ENCODE data around the gene EDRF1. TPM values are rescaled to one million over a fixed set of nuclear protein-coding genes. Genes with fewer than 3 reads are reported as not detected.

The EDRF1 gene
- total and polyA plus RNA-seq, 2 experiments from 2014 or later, result 25.0 to 48.8 TPM

- H3F3A ChIP-seq (replicated peaks; ENCODE audit: low read depth), result no peaks in the 10 kb centered on the region
- no peak overlapping the region for H3K27ac Mint-ChIP-seq
- DNase-seq (ENCODE audit: low spot score), result no peak
- H4K20me1 ChIP-seq (replicated peaks; ENCODE audit: insufficient read depth), result 0 out of 2 replicates have a peak, but pooled peaks cover 4% of the 10 kb centered on the region
- TF ChIP-seq EZH2phosphoT487 (IDR thresholded peaks at IDR 0.05; ENCODE audit: unreplicated experiment) (no peak), POLR2AphosphoS5 (IDR thresholded peaks at IDR 0.05; ENCODE audit: low read depth) (no peak), ETS1 (IDR thresholded peaks at IDR 0.05) (no peak), EZH2 (IDR thresholded peaks at IDR 0.05; ENCODE audit: low read depth, unreplicated experiment) (no peak), REST (IDR thresholded peaks at IDR 0.05; ENCODE audit: unreplicated experiment) (no peak), CREB1 (CRISPR knock-in tag; IDR thresholded peaks at IDR 0.05; ENCODE audit: low read depth) (no peak)
- no peak overlapping the region for H3K27ac ChIP-seq (ENCODE audit: low read depth)
- H3K9me2 ChIP-seq (ENCODE audit: insufficient read depth), result no peaks in the 10 kb centered on the region
- no peaks in the 10 kb centered on the region for H3K27me3 ChIP-seq (ENCODE audit: insufficient read depth)
- H3K79me2 ChIP-seq (replicated peaks; ENCODE audit: insufficient read depth), result peaks cover 9% of the 10 kb centered on the region; the same call in 1 of the 2 replicates
- H3K36me3 ChIP-seq (ENCODE audit: insufficient read depth), result peaks cover 86% of the 10 kb centered on the region
- no peaks in the 10 kb centered on the region for H3K4me1 ChIP-seq (ENCODE audit: insufficient read depth)
- no peak for ATAC-seq
- H3K27me3 Mint-ChIP-seq (ENCODE audit: insufficient read depth, low read depth, poor library complexity), result no peaks in the 10 kb centered on the region
- peaks cover 84% of the 10 kb centered on the region for H3K36me3 Mint-ChIP-seq (ENCODE audit: low read depth)
- H3K4me3 Mint-ChIP-seq, result no peak overlapping the region
- H3K9me3 Mint-ChIP-seq, result no peaks in the 10 kb centered on the region
- no peaks in the 10 kb centered on the region for H3K4me1 Mint-ChIP-seq
- no peak overlapping the region for H3K4me2 ChIP-seq
- H2AFZ ChIP-seq, result no peak overlapping the region
- no peak overlapping the region for H3K4me3 ChIP-seq
Observed at GRCh38 chr10:125726914-125727313, 7.4 kb downstream of the EDRF1 start.

GRCh38 chr10:125727436-125727835 lies 7.9 kb downstream of the EDRF1 start:
- ATAC-seq (no peak), DNase-seq (ENCODE audit: low spot score) (no peak)
- no peaks in the 10 kb centered on the region for H3K4me1 ChIP-seq (ENCODE audit: insufficient read depth)
- H3K27me3 Mint-ChIP-seq (ENCODE audit: insufficient read depth, low read depth, poor library complexity), result no peaks in the 10 kb centered on the region
- H3K4me2 ChIP-seq, result no peak overlapping the region
- H3K27ac ChIP-seq (ENCODE audit: low read depth), result no peak overlapping the region
- H3K36me3 ChIP-seq (ENCODE audit: insufficient read depth), result peaks cover 83% of the 10 kb centered on the region
- no peak overlapping the region for H3K4me3 ChIP-seq
- H3K27me3 ChIP-seq (ENCODE audit: insufficient read depth), result no peaks in the 10 kb centered on the region
- H3F3A ChIP-seq (replicated peaks; ENCODE audit: low read depth), result no peaks in the 10 kb centered on the region
- H2AFZ ChIP-seq, result no peak overlapping the region
- H3K4me3 Mint-ChIP-seq, result no peak overlapping the region
- H3K9me3 Mint-ChIP-seq, result no peaks in the 10 kb centered on the region
- H4K20me1 ChIP-seq (replicated peaks; ENCODE audit: insufficient read depth), result 0 out of 2 replicates have a peak, but pooled peaks cover 4% of the 10 kb centered on the region
- no peak overlapping the region for H3K27ac Mint-ChIP-seq
- no peak for TF ChIP-seq EZH2phosphoT487 (IDR thresholded peaks at IDR 0.05; ENCODE audit: unreplicated experiment)
- no peak for TF ChIP-seq STAT1 (IDR thresholded peaks at IDR 0.05; ENCODE audit: unreplicated experiment)
- TF ChIP-seq EZH2 (IDR thresholded peaks at IDR 0.05; ENCODE audit: low read depth, unreplicated experiment), result no peak
- no peak for TF ChIP-seq ETS1 (IDR thresholded peaks at IDR 0.05)
- no peak for TF ChIP-seq ZNF114 (CRISPR knock-in tag; IDR thresholded peaks at IDR 0.05)
- TF ChIP-seq REST (IDR thresholded peaks at IDR 0.05; ENCODE audit: unreplicated experiment), result no peak
- no peak for TF ChIP-seq JUNB (IDR thresholded peaks at IDR 0.05; ENCODE audit: unreplicated experiment)
- TF ChIP-seq CREB1 (CRISPR knock-in tag; IDR thresholded peaks at IDR 0.05; ENCODE audit: low read depth), result no peak
- no peak for TF ChIP-seq CTCF (conservative IDR thresholded peaks at IDR 0.05; ENCODE audit: low read depth in 2 of 2)
- peaks cover 84% of the 10 kb centered on the region for H3K36me3 Mint-ChIP-seq (ENCODE audit: low read depth)
- H3K4me1 Mint-ChIP-seq, result no peaks in the 10 kb centered on the region
- H3K9me2 ChIP-seq (ENCODE audit: insufficient read depth), result no peaks in the 10 kb centered on the region
- H3K79me2 ChIP-seq (replicated peaks; ENCODE audit: insufficient read depth), result peaks cover 4% of the 10 kb centered on the region; the same call in 1 of the 2 replicates

Measured in GM23338 (cell line).